Measurements from ENCODE around the gene DOCK7.

GRCh38 chr1:62601457-62601856 is 86.7 kb downstream of the DOCK7 start:
- TF ChIP-seq POLR2A (IDR thresholded peaks at IDR 0.05), result no peak
- TF ChIP-seq, protein P1, sequence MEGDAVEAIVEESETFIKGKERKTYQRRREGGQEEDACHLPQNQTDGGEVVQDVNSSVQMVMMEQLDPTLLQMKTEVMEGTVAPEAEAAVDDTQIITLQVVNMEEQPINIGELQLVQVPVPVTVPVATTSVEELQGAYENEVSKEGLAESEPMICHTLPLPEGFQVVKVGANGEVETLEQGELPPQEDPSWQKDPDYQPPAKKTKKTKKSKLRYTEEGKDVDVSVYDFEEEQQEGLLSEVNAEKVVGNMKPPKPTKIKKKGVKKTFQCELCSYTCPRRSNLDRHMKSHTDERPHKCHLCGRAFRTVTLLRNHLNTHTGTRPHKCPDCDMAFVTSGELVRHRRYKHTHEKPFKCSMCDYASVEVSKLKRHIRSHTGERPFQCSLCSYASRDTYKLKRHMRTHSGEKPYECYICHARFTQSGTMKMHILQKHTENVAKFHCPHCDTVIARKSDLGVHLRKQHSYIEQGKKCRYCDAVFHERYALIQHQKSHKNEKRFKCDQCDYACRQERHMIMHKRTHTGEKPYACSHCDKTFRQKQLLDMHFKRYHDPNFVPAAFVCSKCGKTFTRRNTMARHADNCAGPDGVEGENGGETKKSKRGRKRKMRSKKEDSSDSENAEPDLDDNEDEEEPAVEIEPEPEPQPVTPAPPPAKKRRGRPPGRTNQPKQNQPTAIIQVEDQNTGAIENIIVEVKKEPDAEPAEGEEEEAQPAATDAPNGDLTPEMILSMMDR (IDR thresholded peaks at IDR 0.05), result no peak
